Activated CD4-positive, alpha-beta T cell treated with anti-CD3 and anti-CD28 coated beads, Interleukin-2, amount 50 U/mL, for 48 hours (primary cell): ENCODE measurements around the gene PPIL6.

Experiments
- DNase-seq, 2 experiments: peaks; one replicate each; pipeline ENCODE4 v3.0.0-alpha.2; 2020

The PPIL6 gene

DNA sequence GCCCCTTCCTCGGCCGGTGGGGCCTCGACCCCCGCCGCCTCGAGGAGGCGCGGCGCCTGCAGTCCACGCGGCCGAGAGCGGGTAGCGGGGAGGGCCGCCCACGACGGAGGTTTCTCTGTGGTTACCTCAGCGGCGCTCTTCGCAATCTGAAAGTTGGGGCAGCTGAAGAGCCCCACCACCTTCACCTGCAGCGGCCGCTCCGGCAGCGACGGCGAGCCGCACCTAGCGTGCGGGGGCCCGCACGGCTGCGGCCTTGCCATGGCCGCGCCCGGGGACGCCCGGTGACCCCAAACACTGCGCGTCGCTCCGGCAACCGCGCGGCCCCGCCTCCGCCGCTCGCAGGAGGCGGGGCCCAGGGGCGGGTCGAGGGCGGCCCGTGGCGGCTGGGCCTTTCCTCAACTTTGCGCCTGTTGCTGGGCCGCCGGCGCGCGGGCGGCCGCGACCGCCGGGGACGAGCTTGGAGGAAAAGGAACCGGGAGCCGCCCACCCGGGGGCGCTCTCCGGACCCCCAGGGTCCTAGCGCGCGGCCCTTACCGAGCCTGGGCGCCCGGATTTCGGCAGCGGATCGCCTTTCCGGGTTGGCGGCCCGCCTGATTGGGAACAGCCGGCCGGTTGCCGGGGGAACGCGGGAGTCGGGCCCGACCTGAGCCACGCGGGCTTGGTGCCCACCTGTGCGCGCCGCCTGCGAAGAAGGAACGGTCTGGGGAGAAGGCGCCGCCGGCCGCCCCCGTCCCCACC, at the start of gene PPIL6, which contains the start of gene SMPD2:
TSS of gene PPIL6 (minus strand) at position 298 of the 738 bp plus-strand sequence. CDS start at position 260, 38 bp downstream.
TSS of gene SMPD2 (plus strand) at position 394 of the 738 bp plus-strand sequence. CDS start 398 bp downstream, outside the sequence.
- peak; percentile 74 to 77 for DNase-seq

DNA sequence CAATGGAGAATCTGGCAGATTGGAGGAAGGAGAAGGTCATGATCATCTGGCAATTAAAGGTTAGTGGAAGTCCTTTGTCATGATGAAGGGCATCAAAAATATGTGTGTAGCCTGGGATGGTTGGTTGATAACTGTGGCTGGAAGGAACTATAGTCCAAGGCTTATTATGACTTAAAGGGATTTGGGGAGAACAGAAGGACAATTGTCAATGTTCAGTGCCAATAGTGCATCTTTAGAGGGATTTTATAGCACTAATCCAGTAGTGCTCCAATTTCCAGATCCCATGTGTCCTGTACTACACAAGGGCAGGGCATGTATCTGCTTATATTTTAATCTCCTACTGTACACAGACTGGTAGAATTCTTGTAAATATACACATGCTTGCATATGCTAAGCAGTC, 47.6 kb upstream of the PPIL6 start:
- no peak for DNase-seq

DNA sequence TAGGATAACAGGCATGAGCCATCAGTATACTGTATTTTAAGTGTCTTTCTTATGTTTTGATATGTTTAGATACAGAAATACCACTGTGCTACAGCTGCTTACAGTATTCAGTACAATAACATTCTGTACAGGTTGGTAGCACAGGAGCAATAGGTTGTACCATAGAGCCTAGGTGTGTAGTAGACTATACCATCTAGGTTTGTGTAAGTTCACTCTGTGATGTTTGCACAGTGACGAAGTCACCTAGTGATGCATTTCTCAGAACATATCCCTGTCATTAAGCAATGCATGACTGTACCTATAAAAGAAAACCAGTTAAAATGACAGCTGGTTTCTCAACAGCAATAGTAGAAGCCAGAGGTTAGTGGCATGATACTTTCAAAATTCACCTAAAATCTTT, 45.6 kb upstream of the PPIL6 start:
- no peak for DNase-seq

DNA sequence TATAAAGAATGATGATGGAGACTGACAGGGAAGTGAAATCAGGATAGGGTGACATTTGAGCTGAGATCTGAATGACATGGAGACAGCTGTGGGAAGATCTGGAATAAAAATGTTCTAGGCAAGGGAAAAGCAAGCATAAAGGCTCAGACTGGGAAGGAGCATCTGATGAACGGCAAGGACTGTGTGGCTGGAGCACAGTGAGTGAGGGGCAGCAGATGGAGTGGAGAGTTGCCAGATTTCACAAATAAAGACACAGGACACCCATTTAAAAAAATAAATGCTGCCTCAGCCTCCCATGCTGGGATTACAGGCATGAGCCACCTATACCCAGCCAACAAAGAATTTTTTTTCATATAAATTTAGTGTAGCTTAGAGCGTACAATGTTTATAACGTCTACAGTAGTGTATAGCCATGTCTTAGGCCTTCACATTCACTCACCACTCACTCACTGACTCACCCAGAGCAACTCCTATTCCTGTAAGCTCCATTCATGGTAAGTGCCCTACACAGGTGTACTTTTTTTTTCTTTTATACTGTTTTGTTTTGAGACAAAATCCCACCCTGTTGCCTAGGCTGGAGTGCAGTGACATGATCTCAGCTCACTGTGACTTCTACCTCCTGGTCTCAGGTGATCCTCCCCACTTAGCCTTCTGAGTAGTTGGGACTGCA, 45.0 kb upstream of the PPIL6 start:
- no peak for DNase-seq

DNA sequence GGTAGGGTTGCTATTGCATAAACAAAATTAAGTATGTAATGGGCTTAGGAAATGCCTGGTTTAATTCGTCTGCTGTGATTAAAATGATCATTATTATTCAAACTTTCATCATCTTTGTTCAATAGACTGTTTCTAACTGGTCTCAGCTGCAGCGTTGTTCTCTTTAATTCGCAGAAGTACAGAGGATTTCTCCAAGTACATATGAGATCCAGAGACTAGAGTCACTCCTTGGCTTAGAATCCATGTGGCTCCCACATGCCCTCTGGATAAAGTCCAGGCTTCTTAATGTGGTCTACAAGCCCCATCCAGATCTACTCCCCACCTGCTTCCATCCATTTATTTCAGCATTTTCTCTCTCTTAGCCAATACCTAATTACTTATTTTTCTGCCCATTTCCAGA, 43.7 kb upstream of the PPIL6 start:
- DNase-seq, result no peak

DNA sequence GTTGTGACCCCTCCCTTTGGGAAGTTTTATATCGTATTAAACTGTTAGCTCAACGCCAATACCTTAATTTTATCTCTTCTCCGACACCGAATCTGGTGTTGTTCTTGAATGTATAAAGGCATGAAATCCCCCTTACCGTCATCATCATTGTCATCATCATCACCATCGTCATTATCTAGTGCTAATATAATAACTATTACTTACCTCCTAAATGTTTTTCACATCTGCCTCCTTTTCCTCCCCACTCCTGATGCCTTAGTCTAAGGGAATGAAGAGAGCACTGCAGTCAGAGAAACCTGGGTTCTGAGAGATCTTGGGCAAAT, 43.3 kb upstream of the PPIL6 start:
- no peak for DNase-seq

DNA sequence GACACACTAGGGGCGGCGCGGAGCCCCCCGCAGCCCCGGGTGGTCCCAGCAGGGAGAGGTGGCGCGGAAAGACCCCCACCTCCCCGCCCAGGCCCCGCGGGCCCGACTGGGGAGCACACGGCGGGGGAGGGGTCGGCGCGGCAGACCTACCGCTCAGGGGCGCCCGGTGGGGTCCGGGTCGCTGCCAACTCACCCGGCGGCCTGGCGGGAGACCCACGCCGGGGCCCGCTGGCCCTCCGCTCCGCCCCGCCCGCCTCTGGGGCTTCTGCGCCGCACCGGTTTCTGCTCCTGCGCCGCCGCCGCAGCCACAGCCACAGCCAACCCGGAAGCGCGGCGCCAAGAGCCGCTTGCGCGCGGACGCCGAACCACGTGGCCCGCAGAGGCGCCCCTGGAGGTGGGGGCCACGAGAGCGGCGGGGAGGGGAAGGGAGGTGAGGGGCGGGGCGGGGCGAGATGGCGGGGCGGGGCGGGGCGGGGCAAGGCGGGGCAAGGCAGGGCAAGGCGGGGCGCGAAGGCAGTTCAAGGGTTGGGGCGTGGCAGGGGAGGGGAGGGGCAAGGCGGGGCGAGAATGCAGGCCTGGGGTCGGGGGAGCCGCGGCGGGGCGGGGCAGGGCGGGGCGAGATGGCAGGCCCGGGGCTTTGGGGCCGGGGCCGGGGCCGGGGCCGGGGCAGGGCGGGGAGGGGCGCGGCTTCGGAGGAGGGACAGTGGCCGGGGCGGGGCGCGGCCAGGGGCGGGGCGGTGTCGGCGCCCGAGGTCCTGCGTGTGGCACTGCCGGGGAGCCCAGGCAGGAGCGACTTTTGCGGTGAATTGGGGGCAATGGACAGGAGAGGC, 42.7 kb upstream of the PPIL6 start, which contains the start of gene ZBTB24:
TSS of gene ZBTB24 (minus strand) at position 315 of the 830 bp plus-strand sequence. CDS start 1,193 bp downstream, outside the sequence.
- peak; percentile 93 to 96 for DNase-seq

DNA sequence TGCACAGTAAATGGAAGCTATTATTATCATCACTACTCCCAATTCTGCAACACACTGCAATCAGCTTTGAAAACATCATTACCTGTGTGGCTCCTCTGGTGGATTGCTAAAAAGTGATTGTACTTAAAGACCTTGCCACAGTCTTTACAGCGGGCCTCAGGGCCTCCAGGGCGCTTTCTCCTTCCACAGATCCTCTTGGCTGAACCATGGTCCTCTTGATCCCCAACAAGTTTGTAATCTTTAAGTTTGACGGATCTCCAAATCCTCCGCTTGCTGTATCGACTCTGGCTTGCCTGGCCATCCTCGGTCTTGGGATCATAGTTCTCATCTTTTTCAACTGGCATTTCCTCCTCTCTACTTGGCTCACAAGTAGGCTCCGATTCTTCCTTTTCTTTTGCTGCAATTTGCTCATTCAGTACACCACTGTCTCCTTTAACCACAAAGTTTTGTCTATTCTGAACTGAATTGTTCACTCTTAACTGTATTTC, 40.6 kb upstream of the PPIL6 start:
- DNase-seq, result no peak

DNA sequence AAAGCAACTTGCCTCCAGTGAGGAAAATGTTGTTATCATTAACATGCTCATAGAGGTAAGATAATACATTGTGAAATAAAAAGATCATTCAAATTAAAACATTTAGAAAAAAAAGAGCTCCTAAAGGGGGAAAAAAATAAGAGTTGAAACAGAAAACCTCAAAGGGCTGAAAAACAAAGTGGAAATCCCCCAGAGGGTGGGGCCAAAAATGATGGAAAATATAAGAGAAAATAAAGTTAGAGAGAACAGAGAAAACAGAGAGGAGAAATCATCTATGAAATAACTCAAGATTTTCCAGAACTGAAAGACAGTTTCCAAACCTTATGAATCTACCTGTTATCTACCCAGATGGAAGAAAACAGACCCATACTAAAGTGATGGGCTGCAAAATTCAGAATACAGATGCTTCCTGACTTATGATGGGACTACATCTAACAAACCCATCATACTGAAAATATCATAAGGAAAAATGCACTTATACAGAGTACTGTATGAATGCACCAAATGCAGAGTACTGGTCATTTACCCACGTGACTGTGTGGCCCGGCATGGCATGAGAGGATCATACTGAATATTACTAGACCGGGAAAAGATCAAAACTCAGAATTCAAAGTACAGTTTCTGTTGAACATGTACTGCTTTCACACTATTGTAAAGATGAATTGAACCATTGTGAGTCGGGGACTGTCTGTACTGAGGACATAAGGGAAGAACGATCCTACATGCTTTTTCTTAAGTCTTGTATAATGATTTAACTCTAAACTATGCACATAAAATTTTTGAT, 38.6 kb upstream of the PPIL6 start:
- no peak for DNase-seq

DNA sequence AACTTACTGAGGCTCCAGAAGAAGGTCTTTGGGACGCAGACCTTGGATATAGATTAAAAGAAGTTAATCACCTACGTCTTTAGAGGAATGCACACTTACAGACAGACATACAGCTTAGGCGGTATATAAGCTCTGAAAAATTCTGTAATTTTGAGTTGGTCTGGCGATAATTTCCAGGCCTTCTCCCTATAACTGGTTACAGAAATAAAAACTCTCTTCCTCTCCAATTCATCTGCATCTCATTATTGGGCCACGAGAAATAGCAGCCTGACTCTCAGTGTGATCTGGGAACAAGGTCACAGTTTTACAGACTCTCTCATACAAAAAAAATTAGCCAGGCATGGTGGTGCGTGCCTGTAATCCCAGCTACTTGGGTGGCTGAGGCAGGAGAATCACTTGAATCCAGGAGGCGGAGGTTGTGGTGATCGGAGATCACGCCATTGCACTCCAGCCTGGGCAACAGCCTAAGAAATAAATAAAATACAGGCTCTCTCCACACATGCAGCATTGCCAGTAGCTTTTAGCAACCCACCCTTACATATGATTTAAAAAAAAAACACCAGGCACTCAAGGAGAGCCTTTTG, 37.9 kb upstream of the PPIL6 start:
- DNase-seq, result no peak

DNA sequence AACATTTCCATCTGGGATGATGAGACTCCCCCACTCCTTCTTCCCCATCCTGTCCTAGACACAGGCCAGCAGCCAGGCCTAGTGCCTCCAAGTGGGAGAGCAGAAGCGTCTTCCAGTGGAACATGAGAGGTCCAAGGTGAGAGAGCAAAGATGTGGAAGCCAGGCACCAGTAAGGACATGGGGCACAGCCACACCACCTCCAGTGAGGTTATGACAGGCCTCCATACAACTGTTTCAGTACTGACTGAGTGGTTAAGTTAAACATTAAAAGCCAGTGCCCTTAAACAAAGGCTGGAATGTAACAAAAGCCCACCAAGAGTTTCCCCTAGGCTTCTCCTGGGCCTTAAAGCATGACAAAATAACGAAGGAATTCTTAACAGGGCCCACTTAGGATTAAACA, 37.3 kb upstream of the PPIL6 start:
- no peak for DNase-seq

DNA sequence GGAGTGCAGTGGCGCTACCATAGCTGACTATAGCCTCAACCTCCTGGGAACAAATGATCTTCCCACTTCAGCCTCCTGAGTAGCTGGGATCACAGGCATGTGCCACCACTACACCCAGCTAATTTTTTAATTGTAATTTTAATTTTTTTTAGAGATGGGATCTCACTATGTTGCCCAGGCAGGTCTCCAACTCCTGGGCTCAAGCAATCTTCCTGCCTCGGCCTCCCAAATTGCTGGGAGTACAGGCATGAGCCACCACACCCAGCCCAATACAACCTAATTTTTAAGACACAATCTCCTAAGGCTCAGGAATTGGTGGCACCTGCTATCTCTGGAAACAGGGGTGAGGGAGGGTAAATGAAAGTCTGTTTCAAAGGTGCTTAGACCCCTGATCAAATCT, 36.8 kb upstream of the PPIL6 start:
- DNase-seq, result no peak

DNA sequence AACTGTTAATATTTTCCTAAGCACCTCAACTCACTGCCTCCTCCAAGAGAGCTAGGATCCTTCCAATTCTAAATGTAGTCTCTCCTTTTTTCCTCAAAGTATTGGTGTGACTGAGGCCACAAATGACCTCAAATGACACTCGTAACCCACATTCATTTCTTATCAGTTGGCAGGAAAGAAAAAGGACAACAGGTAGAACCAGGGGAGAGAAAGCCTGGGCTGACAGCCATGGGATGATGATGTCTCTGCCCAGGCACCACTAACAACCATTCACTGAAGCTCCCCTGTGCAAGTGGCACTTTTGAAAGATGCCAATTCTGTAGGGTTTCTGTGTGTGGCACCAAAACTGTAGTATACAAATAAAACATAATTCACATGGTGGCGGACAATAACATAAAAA, 35.2 kb upstream of the PPIL6 start:
- no peak for DNase-seq

DNA sequence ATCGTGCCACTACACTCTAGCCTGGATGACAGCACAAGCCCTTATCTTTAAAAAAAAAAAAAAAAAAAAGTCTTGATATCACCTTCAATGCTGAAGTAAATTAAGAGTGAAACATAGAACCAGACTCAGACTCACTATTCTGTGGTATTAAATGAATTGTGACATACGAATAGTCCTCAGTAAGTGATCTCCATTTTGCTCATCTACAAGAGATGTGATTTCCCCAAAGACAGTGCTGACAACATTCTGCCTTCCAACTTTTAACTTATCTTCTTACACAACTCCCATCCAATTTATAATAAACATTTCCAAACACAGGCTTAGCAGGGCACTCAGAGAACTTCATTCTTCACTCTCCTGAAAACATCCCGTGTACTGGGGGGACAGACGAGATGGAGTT, 34.6 kb upstream of the PPIL6 start:
- no peak for DNase-seq

DNA sequence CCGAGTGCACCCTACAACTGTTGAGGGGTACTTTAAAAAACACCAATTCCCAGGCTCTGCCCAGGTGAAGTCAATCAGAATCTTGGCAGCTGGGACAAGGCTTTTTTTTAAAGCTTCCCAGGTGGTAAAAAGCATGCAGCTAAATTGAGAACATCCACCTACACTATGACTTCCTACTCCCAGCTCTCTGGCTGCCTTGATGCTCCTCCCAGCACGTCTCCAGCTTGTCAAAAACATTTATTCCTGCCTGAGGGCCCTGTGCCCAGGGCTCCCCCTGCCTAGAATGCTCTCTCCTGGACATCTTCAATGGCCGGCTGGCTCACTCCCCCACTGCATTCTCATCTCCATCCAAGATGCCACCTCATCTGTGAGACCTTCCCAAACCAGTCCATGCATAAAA, 32.7 kb upstream of the PPIL6 start:
- no peak for DNase-seq

DNA sequence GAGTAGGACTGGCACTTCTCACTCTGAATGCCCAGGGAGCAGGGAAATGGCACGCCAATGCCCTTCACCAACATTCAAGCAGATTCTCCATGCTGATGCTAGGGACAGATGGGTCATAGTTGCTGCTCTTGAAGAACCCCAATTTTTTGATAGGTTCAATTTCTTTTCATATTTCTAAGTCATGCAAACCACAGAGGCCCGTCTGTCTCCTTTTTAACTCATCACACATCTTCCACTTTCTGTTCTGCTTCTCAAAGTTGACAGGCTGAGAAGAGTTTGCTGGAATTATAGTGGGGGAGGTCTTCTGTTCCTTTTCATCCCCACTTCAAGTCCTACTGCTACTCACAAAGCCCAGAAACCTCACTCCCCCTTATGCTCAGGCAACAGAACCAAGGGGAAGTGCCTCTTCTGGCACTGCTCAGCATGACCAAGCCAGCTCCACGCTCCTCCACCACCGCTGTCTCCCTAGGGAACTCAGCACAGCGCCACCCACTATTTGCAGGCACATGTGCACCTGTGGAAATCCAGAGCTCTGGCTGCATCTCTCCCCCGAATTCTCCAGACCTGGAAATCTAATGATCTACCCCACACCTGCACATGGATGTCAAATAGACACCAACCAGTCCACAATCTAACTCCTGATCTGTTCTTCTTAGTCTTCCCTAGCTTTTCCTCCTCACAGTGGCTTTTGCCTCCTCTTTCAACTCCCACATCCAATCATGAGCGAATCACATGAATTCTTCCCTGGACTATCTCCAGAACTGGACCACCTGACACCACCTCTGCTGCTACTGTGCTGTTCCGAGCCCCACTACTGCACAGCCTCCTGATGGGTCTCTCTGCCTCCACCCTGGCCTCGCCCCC, 31.9 kb upstream of the PPIL6 start:
- no peak for DNase-seq

DNA sequence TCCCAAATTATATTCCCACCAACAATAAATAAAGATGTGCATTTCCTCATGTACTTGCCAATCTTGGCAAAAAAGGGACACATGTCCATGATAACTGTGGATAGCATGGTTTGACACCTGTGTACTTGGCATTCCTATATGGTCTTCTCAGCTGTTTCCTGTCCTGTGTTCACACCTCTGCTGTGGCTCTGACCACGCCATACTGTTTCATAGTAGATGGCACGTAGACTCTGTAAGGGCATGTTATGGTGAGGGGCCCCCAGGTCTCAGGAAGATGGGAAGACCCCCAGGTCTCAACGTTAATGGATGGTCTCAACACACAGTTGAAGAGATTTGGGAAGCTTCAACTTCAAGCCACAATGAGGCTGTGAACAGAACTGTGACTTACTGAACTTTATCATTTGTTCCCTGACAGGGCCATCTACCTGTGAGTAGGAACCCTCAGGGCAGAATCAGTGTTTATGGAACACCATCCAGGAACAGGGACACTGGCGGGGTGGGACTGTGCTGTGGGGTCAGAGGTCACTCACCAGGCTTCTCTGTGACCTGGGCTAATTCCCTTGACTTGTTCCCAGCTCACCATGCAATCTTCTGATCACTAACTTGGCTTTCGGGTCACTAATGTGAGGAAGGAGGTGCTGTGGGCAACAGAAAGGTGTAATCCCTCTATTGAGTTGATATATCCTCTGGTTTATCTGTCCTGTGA, 30.8 kb upstream of the PPIL6 start:
- no peak for DNase-seq

DNA sequence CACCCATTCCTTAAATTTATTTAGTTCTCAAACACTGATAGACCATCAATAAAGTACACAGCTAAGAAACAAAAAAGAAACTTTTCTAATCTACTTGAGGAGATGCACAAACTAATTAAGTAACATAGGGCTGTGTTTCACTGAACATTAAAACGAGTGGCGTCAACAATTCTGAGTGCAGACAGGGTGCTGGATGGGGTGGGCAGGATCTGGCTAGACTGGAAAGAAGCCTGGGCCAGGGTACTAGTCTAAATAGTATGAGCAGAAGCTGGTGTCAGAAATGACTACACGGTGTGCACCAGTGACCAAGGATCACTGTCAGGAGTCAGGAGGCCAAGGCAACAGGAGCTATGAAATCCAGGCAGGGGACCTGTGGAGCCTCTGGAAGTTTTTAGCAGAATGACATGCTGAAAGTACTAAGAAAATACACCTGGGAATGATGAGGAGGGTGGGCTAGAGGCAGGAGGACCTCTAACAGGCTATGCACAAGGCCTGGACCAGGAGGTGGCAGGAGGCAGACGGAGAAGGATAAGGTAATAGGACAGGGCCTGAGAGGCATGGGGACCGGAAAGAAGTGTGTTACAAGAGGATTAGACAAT, 29.3 kb upstream of the PPIL6 start:
- no peak for DNase-seq

DNA sequence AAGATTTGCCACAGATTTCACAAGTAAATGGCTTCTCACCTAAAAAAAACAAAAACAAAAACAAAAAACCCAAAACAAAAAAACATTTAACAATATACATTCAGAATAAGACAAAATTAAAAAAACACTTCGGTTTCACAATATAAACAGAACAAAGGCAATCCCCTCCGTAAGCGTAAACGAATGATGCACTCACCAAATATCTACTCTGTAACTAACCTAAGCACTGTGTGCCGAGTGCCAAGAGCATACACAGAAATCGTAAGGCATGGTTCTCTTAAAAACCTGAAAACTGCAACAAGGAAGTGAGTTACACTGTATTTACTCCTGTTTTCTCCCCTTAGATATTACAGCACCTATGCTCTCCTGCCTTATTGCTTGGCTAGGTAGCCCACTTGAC, 27.3 kb upstream of the PPIL6 start:
- DNase-seq, result no peak
